ENCODE measurements around the gene BHMT2. TPM values are rescaled to one million over a fixed set of nuclear protein-coding genes. Genes with fewer than 3 reads are reported as not detected.

BHMT2 gene
- total and polyA plus RNA-seq, 2 of the 13 experiments (the other 11 are each of a cell fraction or from before 2014, with no cell fraction given) = 13.8 to 18.8 TPM

- TF ChIP-seq ZNF597 (CRISPR knock-in tag; IDR thresholded peaks at IDR 0.05) (no peak), IKZF5 (CRISPR knock-in tag; IDR thresholded peaks at IDR 0.05) (0 out of 2 replicates have a peak, but pooled peaks have one; percentile 40), ZKSCAN1 (IDR thresholded peaks at IDR 0.05; ENCODE audit: low read length) (no peak), CTCF (CRISPR knock-in tag; IDR thresholded peaks at IDR 0.05) (peak; percentile 84), KAT7 (CRISPR knock-in tag; IDR thresholded peaks at IDR 0.05; ENCODE audit: borderline replicate concordance) (no peak), ZNF747 (CRISPR knock-in tag; IDR thresholded peaks at IDR 0.05; ENCODE audit: borderline replicate concordance) (no peak), PPARG (CRISPR knock-in tag; conservative IDR thresholded peaks at IDR 0.05) (no peak)
Measured at GRCh38 chr5:79025054-79025472, 44.5 kb upstream of the BHMT2 start (continued).
